Subcutaneous adipose tissue (tissue), 4 donors: ENCODE measurements around the gene RIIAD1. TPM values are rescaled to one million over a fixed set of nuclear protein-coding genes. Genes with fewer than 3 reads are reported as not detected.

Experiments used
- CTCF ChIP-seq: fragments of 450-650 bp; IDR thresholded peaks from one replicate; pipeline ENCODE4 v1.5.1; 2016; ENCODE audit warnings: low read depth, mild to moderate bottlenecking, control low read depth, antibody characterized with exemption, moderate library complexity
- total RNA-seq, 4 donors: library from RNA; depleted of rRNA; stranded (reverse); fragments of >200 nt; gene quantifications; one replicate each; pipeline ENCODE4 v1.1.0, GENCODE V29; 2016

RIIAD1 gene
- total RNA-seq, 4 donors from 2014 or later, result not detected

- no peak for TF ChIP-seq CTCF
Observed at GRCh38 chr1:151705146-151705545, 16.2 kb upstream of the RIIAD1 start.

- TF ChIP-seq CTCF, result no peak
Observed at GRCh38 chr1:151705753-151706463, 15.4 kb upstream of the RIIAD1 start.

- TF ChIP-seq CTCF, result no peak
Observed at GRCh38 chr1:151706464-151707415, 14.6 kb upstream of the RIIAD1 start.

- no peak for TF ChIP-seq CTCF
Observed at GRCh38 chr1:151707541-151708065, 13.7 kb upstream of the RIIAD1 start.

- TF ChIP-seq CTCF, result no peak
Observed at GRCh38 chr1:151708891-151709290, 12.4 kb upstream of the RIIAD1 start.

GRCh38 chr1:151710187-151710840, 11.0 kb upstream of the RIIAD1 start:
- TF ChIP-seq CTCF, result no peak
